ENCODE data around the gene OTUB1.
A peak's percentile ranks its signal among the peaks of the same experiment; 100 is the strongest.

The OTUB1 gene

DNA sequence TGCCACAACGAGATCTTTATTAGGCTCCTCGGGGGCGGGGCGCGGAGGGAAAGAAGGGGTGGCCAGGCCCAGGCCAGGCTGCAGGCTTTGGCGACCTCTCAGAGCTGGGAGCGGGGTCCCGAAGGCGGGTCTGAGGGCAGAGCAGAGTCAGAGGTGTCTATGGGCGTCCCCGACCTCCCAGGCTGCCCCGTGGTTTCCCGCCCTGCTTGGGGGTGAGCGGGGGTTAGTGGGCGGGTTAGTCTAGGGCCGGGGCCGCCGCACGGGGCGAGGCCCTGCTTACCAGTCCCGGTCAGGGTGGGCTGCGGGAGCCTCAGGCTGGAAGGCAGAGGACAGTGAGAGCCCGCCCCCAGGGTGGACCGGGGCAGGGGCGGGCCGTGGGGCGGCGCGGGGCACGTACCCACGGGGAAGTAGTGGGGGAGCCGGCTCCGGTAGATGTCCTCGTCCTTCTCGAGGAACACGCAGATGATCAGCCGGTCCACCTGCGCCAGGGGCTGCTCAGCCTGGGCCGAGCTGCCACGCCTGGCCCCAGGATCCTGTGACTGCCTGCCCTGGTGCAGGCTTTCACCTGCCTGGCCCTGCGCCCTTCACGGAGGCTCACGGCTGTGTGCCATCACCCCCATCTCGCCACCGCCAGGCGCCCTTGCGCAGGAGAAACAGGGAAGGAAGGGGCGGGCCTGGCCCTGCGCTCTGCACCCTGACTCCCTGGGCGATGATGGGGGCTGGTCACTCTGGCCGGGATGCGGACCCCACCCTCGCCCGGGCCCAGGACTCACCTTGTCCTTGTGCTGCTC, 12.5 kb downstream of the OTUB1 start:
- Histone ChIP-seq H3K36me3 (ENCODE audit: low read depth) (peaks cover 28% of the 10 kb centered on the region), H3K4me3 (ENCODE audit: severe bottlenecking) (no peak overlapping the region), H3K9me3 (ENCODE audit: severe bottlenecking) (no peaks in the 10 kb centered on the region), H3K27ac (ENCODE audit: poor library complexity, severe bottlenecking) (peak overlapping the region; percentile 4), H3K27me3 (ENCODE audit: insufficient read depth, poor library complexity, severe bottlenecking) (no peaks in the 10 kb centered on the region), H3K4me1 (ENCODE audit: insufficient read depth, poor library complexity, severe bottlenecking) (peaks cover 7% of the 10 kb centered on the region)
- TF ChIP-seq, protein P1, sequence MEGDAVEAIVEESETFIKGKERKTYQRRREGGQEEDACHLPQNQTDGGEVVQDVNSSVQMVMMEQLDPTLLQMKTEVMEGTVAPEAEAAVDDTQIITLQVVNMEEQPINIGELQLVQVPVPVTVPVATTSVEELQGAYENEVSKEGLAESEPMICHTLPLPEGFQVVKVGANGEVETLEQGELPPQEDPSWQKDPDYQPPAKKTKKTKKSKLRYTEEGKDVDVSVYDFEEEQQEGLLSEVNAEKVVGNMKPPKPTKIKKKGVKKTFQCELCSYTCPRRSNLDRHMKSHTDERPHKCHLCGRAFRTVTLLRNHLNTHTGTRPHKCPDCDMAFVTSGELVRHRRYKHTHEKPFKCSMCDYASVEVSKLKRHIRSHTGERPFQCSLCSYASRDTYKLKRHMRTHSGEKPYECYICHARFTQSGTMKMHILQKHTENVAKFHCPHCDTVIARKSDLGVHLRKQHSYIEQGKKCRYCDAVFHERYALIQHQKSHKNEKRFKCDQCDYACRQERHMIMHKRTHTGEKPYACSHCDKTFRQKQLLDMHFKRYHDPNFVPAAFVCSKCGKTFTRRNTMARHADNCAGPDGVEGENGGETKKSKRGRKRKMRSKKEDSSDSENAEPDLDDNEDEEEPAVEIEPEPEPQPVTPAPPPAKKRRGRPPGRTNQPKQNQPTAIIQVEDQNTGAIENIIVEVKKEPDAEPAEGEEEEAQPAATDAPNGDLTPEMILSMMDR (IDR thresholded peaks at IDR 0.05; ENCODE audit: poor library complexity, severe bottlenecking), result peak; percentile 7
- DNase-seq (ENCODE audit: low spot score), result no peak
- peak; percentile 36 for ATAC-seq (ENCODE audit: low read depth)

DNA sequence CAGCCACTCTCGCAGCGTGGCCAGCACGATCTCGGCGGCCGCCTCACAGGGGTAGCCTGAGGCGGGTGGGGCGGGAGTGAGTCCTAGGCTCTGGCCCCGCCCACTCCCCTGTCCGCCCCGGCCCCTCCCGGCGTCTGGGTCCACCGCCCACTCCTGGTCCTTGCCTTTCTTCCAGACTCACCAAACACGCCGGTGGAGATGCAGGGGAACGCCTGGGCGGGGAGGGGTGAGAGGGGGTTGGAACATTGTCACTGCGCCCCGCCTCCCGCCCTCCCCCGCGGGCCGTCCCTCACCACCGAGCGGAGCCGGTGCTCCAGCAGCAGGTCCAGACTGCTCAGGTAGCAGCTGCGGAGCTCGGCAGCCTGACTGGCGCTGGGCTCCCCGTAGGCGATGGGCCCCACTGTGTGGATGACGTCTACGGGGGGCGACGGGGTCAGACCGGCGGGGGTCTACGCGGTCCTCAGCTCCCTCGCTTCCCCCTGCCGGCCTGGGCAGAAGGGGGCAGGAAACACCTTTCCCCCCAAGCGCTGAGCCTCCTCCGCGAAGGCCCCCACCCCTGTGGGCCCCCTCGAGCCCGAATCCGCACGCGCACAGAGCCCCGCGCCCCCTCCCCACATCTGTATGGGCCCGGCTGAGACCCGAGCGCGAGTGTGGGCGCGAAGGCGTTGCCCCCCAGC, 13.2 kb downstream of the OTUB1 start:
- Histone ChIP-seq H3K4me3 (ENCODE audit: severe bottlenecking) (no peak overlapping the region), H3K4me1 (ENCODE audit: insufficient read depth, poor library complexity, severe bottlenecking) (peaks cover 7% of the 10 kb centered on the region), H3K27me3 (ENCODE audit: insufficient read depth, poor library complexity, severe bottlenecking) (no peaks in the 10 kb centered on the region), H3K27ac (ENCODE audit: poor library complexity, severe bottlenecking) (peak overlapping the region; percentile 4), H3K9me3 (ENCODE audit: severe bottlenecking) (no peaks in the 10 kb centered on the region), H3K36me3 (ENCODE audit: low read depth) (peaks cover 28% of the 10 kb centered on the region)
- TF ChIP-seq, protein P1 (IDR thresholded peaks at IDR 0.05; ENCODE audit: poor library complexity, severe bottlenecking), result no peak
- peak; percentile 95 for DNase-seq (ENCODE audit: low spot score)
- ATAC-seq (ENCODE audit: low read depth), result peak; percentile 79

DNA sequence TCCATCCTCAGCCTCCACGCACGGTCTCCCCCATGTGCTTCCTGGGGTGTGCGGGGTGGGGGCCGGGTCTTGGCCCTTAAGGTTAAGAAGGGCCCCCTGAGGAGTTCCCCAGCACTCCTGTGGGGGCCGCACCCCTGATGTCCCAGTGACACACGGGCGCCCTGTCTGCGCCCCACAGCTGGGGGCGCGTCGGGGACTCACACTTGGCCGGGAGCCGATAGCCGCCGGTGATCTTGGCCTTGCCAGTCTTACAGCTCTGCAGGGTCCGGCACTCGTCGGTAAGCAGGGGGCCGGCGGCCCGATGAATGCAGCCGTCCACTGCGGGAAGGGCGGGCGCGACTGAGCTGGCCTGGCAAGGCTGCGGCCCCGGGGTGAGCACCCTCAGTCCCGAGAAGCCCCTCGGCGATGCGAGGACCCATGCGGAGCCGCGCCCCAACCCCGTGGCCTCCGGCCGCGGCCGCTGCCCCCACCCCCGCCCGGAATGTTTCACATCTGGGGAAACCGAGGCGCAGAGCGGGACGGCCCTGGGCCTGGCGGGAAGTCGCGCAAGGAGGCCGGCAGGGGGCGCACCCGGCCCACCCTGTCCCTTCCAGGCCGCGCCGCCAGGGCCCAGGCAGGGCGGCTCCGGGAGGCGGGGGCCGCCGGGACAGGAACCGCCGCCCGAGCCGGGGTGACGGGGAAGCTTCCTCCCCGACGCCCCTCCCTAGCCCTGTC, 13.9 kb downstream of the OTUB1 start:
- no peaks in the 10 kb centered on the region for H3K27me3 ChIP-seq (ENCODE audit: insufficient read depth, poor library complexity, severe bottlenecking)
- no peak overlapping the region for H3K27ac ChIP-seq (ENCODE audit: poor library complexity, severe bottlenecking)
- peaks cover 7% of the 10 kb centered on the region for H3K4me1 ChIP-seq (ENCODE audit: insufficient read depth, poor library complexity, severe bottlenecking)
- DNase-seq (ENCODE audit: low spot score), result no peak
- peaks cover 26% of the 10 kb centered on the region for H3K36me3 ChIP-seq (ENCODE audit: low read depth)
- no peak overlapping the region for H3K4me3 ChIP-seq (ENCODE audit: severe bottlenecking)
- TF ChIP-seq, protein P1 (IDR thresholded peaks at IDR 0.05; ENCODE audit: poor library complexity, severe bottlenecking), result peak; percentile 81
- H3K9me3 ChIP-seq (ENCODE audit: severe bottlenecking), result no peaks in the 10 kb centered on the region
- ATAC-seq (ENCODE audit: low read depth), result peak; percentile 28; the same call in 2 of the 3 replicates

DNA sequence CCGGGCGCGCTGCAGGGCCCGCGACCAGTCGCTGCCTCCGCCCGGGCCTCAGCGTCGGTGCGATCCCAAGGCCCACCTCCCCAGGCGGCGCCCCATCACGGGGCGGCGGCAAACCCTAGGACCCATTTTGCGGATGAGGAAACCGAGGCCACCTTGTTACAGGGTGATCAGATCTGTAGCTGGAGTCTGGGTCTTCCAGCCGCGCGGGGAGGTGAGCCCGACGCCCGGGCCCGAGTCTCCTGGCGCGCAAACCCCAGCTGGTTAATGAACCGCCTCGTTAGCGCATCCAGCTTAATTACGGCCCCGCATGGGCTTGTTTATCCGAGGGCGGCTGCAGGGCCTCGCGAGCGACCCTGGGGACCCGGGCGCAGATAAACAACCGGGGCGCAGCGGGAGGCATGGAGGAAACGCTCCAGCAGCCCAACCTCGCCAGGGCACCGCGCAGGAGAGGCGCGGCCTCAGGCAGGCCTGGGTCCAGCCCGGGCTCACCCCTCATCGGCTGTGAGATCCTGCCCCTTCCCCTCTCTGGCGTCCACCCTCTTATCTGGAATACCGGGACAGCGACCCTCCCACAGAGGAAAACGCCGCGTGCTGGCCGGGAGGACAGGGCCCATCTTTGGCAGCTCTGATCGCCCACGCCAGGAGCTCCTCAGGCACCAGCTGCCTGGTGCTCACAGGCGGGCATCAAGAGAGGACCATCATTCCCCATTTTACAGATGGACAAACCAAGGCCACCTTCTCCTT, 14.7 kb downstream of the OTUB1 start:
- ATAC-seq (ENCODE audit: low read depth) (no peak), DNase-seq (ENCODE audit: low spot score) (no peak)
- TF ChIP-seq, protein P1 (IDR thresholded peaks at IDR 0.05; ENCODE audit: poor library complexity, severe bottlenecking), result peak; percentile 51
- peaks cover 7% of the 10 kb centered on the region for H3K4me1 ChIP-seq (ENCODE audit: insufficient read depth, poor library complexity, severe bottlenecking)
- H3K27me3 ChIP-seq (ENCODE audit: insufficient read depth, poor library complexity, severe bottlenecking), result no peaks in the 10 kb centered on the region
- H3K27ac ChIP-seq (ENCODE audit: poor library complexity, severe bottlenecking), result no peak overlapping the region
- no peak overlapping the region for H3K4me3 ChIP-seq (ENCODE audit: severe bottlenecking)
- no peaks in the 10 kb centered on the region for H3K9me3 ChIP-seq (ENCODE audit: severe bottlenecking)
- H3K36me3 ChIP-seq (ENCODE audit: low read depth), result peaks cover 22% of the 10 kb centered on the region
